ENCODE data around the gene SSC4D. TPM values are rescaled to one million over a fixed set of nuclear protein-coding genes. Genes with fewer than 3 reads are reported as not detected.

Gene SSC4D
- total and polyA plus RNA-seq, 2 donors from 2014 or later: 2.1 to 12.9 TPM

DNA sequence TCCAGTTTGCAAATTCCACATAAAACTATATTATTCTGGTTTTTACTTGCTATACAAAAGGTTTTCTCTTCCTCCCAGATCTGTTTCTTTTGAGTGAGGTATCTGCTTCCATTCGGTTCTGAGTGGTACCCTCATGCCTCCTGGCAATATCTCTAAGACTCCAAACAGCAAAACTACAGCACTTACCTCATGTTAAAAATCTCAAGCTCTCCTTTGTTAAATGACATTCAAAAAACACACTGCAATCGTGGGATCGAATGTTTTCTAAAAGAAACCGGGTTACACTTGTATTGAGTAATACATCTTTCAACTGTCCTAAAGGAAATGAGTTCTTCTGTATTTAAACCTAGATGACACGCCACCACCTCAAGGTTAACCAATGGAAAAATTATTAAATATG, 61.8 kb downstream of the SSC4D start:
- FAIRE-seq: no peak
- Histone ChIP-seq H3K4me1 (ENCODE audit: control insufficient read depth in 2 of 3, insufficient read depth in 2 of 3, low read depth in 1 of 3, low read length in 3 of 3) (peaks cover 0 to 15% (median 10%) of the 10 kb centered on the region in 3 donors), H3K4me3 (ENCODE audit: low read length in 3 of 3) (no peak overlapping the region), H3K36me3 (ENCODE audit: control insufficient read depth in 2 of 3, insufficient read depth in 3 of 3, low read length in 3 of 3) (peaks cover 4 to 37% (median 20%) of the 10 kb centered on the region in 3 donors), H3K9me3 (ENCODE audit: control insufficient read depth in 2 of 3, insufficient read depth in 1 of 3, low read length in 3 of 3) (no peaks in the 10 kb centered on the region), H3K9ac (ENCODE audit: low read length in 3 of 3) (no peak overlapping the region), H3K27me3 (ENCODE audit: control insufficient read depth, insufficient read depth, low read length) (no peaks in the 10 kb centered on the region), H3K27ac (ENCODE audit: low read depth in 2 of 2, low read length in 2 of 2) (no peak overlapping the region)
- TF ChIP-seq, protein P1, sequence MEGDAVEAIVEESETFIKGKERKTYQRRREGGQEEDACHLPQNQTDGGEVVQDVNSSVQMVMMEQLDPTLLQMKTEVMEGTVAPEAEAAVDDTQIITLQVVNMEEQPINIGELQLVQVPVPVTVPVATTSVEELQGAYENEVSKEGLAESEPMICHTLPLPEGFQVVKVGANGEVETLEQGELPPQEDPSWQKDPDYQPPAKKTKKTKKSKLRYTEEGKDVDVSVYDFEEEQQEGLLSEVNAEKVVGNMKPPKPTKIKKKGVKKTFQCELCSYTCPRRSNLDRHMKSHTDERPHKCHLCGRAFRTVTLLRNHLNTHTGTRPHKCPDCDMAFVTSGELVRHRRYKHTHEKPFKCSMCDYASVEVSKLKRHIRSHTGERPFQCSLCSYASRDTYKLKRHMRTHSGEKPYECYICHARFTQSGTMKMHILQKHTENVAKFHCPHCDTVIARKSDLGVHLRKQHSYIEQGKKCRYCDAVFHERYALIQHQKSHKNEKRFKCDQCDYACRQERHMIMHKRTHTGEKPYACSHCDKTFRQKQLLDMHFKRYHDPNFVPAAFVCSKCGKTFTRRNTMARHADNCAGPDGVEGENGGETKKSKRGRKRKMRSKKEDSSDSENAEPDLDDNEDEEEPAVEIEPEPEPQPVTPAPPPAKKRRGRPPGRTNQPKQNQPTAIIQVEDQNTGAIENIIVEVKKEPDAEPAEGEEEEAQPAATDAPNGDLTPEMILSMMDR (IDR thresholded peaks at IDR 0.05; ENCODE audit: borderline replicate concordance, extremely low read depth, insufficient read depth): no peak
- intact Hi-C loops (cut with DNase I): no loop called here
- DNase-seq: no peak

- TF ChIP-seq, protein P1 (IDR thresholded peaks at IDR 0.05; ENCODE audit: borderline replicate concordance, extremely low read depth, insufficient read depth): no peak
- intact Hi-C loops (cut with DNase I): no loop called here
- FAIRE-seq (no peak), DNase-seq (peak in 1 of 5 donors; percentile 33)
- Histone ChIP-seq H3K27ac (ENCODE audit: low read depth in 2 of 2, low read length in 2 of 2) (peak overlapping the region; percentile 41 to 85), H3K4me3 (ENCODE audit: low read length in 3 of 3) (no peak overlapping the region), H3K27me3 (ENCODE audit: control insufficient read depth, insufficient read depth, low read length) (no peaks in the 10 kb centered on the region), H3K4me1 (ENCODE audit: control insufficient read depth in 2 of 3, insufficient read depth in 2 of 3, low read depth in 1 of 3, low read length in 3 of 3) (peaks cover 0 to 10% (median 10%) of the 10 kb centered on the region in 3 donors), H3K9ac (ENCODE audit: low read length in 3 of 3) (no peak overlapping the region), H3K9me3 (ENCODE audit: control insufficient read depth in 2 of 3, insufficient read depth in 1 of 3, low read length in 3 of 3) (no peaks in the 10 kb centered on the region), H3K36me3 (ENCODE audit: control insufficient read depth in 2 of 3, insufficient read depth in 3 of 3, low read length in 3 of 3) (peaks cover 4 to 37% (median 20%) of the 10 kb centered on the region in 3 donors)
Measured at GRCh38 chr7:76346778-76347177, 62.7 kb downstream of the SSC4D start.

- peak overlapping the region in 1 of 3 donors; percentile 22 for H3K9ac ChIP-seq (ENCODE audit: low read length in 3 of 3)
- peaks cover 4 to 37% (median 20%) of the 10 kb centered on the region in 3 donors for H3K36me3 ChIP-seq (ENCODE audit: control insufficient read depth in 2 of 3, insufficient read depth in 3 of 3, low read length in 3 of 3)
- H3K4me1 ChIP-seq (ENCODE audit: control insufficient read depth in 2 of 3, insufficient read depth in 2 of 3, low read depth in 1 of 3, low read length in 3 of 3): peaks cover 0 to 10% (median 10%) of the 10 kb centered on the region in 3 donors
- DNase-seq (no peak), FAIRE-seq (no peak)
- H3K27me3 ChIP-seq (ENCODE audit: control insufficient read depth, insufficient read depth, low read length): no peaks in the 10 kb centered on the region
- no peak overlapping the region for H3K4me3 ChIP-seq (ENCODE audit: low read length in 3 of 3)
- H3K27ac ChIP-seq (ENCODE audit: low read depth in 2 of 2, low read length in 2 of 2): peak overlapping the region; percentile 41 to 85
- TF ChIP-seq, protein P1 (IDR thresholded peaks at IDR 0.05; ENCODE audit: borderline replicate concordance, extremely low read depth, insufficient read depth): no peak
- H3K9me3 ChIP-seq (ENCODE audit: control insufficient read depth in 2 of 3, insufficient read depth in 1 of 3, low read length in 3 of 3): no peaks in the 10 kb centered on the region
- intact Hi-C loops (cut with DNase I): no loop called here
Measured at GRCh38 chr7:76346097-76346496, 63.4 kb downstream of the SSC4D start.

GRCh38 chr7:76343931-76344321, 65.6 kb downstream of the SSC4D start:
- TF ChIP-seq, protein P1 (IDR thresholded peaks at IDR 0.05; ENCODE audit: borderline replicate concordance, extremely low read depth, insufficient read depth): no peak
- no peak overlapping the region for H3K27ac ChIP-seq (ENCODE audit: low read depth in 2 of 2, low read length in 2 of 2)
- H3K36me3 ChIP-seq (ENCODE audit: control insufficient read depth in 2 of 3, insufficient read depth in 3 of 3, low read length in 3 of 3): peaks cover 4 to 25% (median 20%) of the 10 kb centered on the region in 3 donors
- H3K4me1 ChIP-seq (ENCODE audit: control insufficient read depth in 2 of 3, insufficient read depth in 2 of 3, low read depth in 1 of 3, low read length in 3 of 3): peaks cover 0 to 10% (median 10%) of the 10 kb centered on the region in 3 donors
- H3K9ac ChIP-seq (ENCODE audit: low read length in 3 of 3): no peak overlapping the region
- no peak for FAIRE-seq
- H3K9me3 ChIP-seq (ENCODE audit: control insufficient read depth in 2 of 3, insufficient read depth in 1 of 3, low read length in 3 of 3): no peaks in the 10 kb centered on the region
- no peak overlapping the region for H3K4me3 ChIP-seq (ENCODE audit: low read length in 3 of 3)
- H3K27me3 ChIP-seq (ENCODE audit: control insufficient read depth, insufficient read depth, low read length): no peaks in the 10 kb centered on the region
- intact Hi-C loops (cut with DNase I): no loop called here
- no peak for DNase-seq
